Stimulated activated CD8-positive, alpha-beta memory T cell treated with anti-CD3 and anti-CD28 coated beads, Interleukin-12 subunit alpha, Interleukin-12 subunit beta, amount 100 ng/mL, for 24 hours (primary cell): ENCODE measurements around the gene PCDHB1.
"Not testable (repeated sequence)": the region's sequence is repeated elsewhere in the genome, so short reads cannot be mapped to it uniquely, and the experiment has no call there.

Experiments
- DNase-seq: peaks from one replicate; pipeline ENCODE4 v3.0.0-alpha.2; 2020; ENCODE audit errors: extremely low read depth

PCDHB1 gene

DNA sequence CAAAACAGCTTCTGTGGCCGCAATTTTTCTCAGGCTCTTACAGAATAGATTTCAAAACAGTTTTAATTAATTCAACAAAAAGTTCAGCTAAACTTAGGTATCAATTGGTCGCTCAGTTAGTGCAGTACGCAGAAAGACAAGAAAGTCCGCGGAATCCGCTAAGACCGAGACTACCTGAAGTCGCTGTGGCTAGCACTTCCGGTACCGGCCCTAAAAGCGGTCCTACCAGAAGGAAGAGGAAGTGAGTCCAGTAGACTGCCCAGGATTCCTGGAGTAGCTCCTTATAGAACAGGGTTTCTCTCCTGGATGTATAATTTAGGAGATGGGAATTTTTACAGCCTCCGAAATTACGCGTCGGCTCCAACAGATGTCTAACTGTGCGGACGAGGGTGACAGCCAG lies 26.7 kb downstream of the PCDHB1 start:
- DNase-seq, result no peak

DNA sequence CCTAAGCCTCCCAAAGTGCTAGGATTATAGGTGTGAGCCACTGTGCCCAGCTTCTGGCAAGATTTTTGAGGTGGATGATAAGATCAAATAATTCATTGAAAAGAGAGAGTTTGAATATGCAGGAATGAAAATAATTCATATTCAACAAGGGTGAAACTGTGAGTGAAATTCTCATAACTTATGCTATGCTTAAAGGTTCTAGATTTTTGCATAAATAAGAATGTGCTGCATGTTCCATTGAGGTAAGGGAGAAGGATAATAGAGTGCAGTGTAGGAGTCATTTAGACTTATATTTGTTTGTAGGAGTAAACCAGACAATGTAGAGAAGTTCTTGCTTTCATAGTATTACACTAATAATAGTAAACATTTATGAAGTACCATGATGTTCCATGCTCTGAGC lies 31.1 kb downstream of the PCDHB1 start:
- no peak for DNase-seq

DNA sequence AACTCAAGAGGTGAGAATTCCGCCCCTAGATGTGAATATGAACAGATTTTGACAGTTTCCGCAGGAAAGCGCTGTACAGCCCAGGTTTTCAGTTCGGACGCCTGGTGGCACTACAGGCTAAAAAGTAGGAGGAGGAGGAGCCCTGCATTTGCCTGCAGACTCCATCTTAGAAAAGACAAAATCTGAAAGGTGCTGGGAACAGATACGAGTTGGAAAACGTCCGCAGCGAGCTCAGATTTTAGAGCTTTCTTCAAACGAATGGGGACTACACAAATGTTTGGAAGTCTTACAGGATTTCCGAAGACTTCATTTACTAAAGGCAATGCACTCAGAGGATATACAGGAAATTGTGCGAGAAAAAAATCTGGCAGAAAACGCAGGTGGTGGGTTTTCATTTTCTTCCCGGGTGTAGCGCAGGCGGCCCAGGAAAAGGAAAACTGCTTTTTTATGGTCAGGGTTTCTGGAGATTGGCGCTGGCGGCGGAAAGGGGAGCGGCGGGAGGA lies 33.4 kb downstream of the PCDHB1 start:
- no peak for DNase-seq

GRCh38 chr5:141094481-141095262 lies 43.5 kb downstream of the PCDHB1 start, which contains the start of gene PCDHB2:
Gene PCDHB2 (plus strand): TSS chr5:141094615. CDS start chr5:141094791, 176 bp downstream.
- DNase-seq, result no peak

GRCh38 chr5:141095263-141095641 lies 44.1 kb downstream of the PCDHB1 start:
- DNase-seq, result no peak

- DNase-seq, result not testable (repeated sequence)
These were observed 45.0 kb downstream of the PCDHB1 start for GRCh38 chr5:141096181-141096580.

GRCh38 chr5:141096586-141096985 lies 45.4 kb downstream of the PCDHB1 start:
- not testable (repeated sequence) for DNase-seq

- no peak for DNase-seq
These were observed 49.1 kb downstream of the PCDHB1 start, which contains the start of gene PCDHB3 for GRCh38 chr5:141100243-141100805. Gene PCDHB3 (plus strand): TSS chr5:141100473. CDS start chr5:141100650, 177 bp downstream.

DNA sequence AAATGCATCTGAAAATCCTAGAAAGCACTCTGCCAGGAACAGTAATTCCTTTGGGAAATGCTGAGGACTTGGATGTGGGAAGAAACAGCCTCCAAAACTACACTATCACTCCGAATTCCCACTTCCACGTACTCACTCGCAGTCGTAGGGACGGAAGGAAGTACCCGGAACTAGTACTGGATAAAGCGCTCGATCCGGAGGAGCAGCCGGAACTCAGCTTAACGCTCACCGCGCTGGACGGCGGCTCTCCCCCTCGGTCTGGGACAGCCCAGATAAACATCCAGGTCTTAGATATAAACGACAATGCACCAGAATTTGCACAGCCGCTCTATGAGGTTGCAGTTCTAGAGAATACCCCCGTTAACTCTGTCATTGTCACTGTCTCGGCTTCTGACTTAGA lies 49.9 kb downstream of the PCDHB1 start:
- DNase-seq, result no peak

- DNase-seq, result not testable (repeated sequence)
These were observed 50.9 kb downstream of the PCDHB1 start for GRCh38 chr5:141102070-141102469.

DNA sequence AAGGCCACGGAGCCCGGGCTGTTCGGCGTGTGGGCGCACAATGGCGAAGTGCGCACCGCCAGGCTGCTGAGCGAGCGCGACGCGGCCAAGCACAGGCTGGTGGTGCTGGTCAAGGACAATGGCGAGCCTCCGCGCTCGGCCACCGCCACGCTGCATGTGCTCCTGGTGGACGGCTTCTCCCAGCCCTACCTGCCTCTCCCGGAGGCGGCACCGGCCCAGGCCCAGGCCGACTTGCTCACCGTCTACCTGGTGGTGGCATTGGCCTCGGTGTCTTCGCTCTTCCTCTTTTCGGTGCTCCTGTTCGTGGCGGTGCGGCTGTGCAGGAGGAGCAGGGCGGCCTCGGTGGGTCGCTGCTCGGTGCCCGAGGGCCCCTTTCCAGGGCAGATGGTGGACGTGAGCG lies 51.3 kb downstream of the PCDHB1 start:
- DNase-seq, result not testable (repeated sequence)

DNA sequence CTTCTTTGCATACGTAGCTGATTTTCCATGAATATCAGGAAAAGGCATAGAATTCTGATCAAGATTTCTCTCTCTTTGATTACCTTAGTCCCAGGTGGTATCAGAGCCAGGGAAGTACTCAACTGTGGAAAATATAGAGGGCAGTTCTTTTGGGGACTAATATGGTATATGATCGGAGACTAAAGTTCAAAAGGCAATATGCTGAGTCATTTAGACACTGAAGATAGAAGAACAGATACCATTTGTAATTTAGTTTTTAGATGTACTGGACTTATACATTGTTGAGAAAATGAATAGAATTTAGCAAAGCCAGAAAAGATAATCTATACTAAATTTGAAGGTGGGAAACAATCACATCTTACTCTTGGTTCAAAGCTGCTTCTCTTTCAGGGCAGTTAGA lies 54.2 kb downstream of the PCDHB1 start:
- DNase-seq, result no peak
